ENCODE data around the gene FGL2.
"Not testable (repeated sequence)": the region's sequence is repeated elsewhere in the genome, so short reads cannot be mapped to it uniquely, and the experiment has no call there.

Gene FGL2

DNA sequence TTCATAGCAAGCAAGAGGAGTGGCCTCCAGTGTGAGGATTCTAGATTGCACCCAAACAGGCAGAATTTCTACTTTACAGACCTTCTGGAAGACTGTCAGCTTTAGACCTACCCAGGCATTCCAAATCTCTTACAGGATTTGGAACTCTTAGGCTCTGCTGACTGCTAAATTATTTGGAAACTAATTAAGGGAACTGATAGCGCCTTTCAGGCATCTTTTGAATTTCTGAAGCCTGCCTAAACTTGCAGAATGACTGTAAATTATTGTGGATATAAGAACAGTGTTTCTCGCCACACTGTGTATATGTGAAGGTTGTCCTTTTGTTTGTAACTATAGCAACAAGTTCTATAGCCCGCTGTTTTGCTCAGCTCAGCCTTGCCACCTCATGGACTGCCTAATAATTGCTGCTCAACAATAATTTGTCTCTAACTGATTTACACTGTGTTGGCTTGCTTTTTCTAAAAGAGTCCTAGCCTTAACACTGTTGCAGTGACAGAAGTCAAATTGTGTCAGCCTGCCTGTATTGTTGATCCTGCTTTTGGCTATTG, 44.6 kb downstream of the FGL2 start:
- not testable (repeated sequence) for DNase-seq

DNA sequence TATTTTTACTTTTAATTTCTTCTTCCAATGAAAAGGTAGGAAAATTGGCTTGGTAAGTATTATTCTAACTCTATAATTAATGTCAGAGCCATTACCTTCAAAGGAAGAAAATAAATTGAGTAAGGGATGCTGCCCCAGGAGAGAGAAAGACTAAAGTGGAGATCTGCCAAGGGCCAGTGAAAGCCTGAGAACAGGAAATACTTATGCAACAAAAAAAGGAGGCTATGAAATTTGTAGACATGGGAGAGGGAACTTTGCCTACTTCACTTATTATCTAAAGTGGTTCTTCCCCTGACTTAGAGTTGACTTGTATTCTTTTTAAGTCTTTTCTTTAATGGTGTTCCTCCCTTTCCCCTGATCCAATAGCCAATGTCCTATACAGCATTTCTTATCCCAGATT, 47.4 kb downstream of the FGL2 start:
- DNase-seq: not testable (repeated sequence)

Measured in right forelimb (tissue), 1 donor.